Cerebellar nuclear complex (tissue), 1 donor: ENCODE results near the gene PLD6.

ENCODE experiments used
- DNase-seq, 2 experiments: peaks; one replicate each; lab custom pipeline; 2025; lab: John Stamatoyannopoulos, UW

PLD6 gene

DNA sequence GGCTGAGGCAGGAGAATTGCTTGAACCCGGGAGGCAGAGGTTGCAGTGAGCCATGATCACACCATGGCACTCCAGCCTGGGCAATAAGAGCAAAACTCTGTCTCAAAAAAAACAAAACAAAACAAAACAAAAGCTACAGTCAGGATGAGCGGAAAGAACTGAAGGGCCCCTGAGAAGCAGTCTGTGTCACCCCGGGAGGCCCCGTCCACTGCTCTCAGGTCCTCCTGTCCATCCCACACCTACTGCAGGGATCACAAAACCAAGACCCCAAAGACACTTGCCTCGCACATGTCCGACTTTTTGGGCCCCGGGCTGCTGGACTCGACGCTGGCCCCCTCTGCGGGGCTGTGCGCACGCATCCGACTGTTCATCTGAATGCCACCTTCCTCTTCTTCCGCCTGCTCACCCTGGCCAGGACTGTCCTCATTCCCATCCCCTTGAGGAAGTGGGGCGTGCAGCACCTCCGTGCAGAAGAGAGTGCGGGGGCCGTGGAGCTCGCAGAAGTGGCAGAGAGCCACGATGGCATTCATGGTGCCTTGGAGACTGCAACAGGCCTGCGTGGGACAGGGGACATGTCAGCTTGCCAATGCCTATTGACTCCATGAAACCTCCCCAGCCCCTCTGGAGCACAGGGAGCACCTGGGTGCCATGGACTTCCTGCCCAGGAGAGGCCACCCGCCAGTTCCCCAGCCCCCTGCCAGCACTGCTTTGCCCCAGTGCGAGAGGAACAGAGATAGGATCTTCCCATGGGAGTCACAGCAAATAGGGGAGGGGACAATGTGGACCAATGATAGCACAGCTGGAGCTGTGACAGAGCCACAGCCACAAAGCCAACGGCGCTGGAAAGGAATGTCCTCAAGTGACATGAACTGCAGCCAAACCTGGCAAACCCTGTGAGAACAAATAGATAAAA lies 21.7 kb upstream of the PLD6 start:
- no peak for DNase-seq

DNA sequence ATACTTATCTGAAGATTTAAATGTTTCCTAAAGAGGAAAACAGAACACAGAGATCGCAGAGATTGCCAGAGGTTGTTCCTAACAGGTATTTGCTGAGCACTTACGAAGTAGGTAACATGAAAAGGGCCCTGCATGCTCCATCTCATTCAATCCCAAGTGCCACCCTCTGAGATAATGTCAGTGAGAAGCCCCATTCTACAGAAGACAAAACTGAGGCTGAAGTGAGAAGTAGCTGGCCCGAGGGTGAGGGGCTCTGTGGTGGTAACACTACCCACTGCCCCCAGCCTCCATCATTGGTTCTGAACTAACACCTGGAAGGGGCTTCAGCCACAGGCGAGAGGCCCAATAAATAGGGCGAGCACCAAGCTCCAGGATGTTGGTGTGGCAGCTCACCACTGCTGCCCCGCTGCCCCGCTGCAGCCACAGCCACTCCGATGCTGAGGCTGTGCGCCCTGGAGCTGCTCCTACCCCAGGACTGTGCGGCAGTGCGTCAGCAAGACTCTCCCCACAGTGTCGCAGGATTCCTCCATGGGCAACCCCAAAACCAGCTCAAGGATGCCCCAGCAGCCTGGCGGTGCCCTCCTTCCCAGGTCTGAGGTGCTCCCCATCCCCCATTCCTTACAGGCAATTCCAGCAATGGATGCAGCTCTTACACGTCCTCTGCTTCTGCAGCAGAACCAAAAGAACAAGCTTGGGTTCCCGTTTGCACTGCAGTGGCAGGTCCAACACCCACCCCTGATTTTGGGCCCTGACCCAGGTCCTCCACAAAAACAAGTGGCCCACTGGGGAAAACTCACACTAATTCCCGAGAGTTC lies 20.5 kb upstream of the PLD6 start:
- DNase-seq: no peak

DNA sequence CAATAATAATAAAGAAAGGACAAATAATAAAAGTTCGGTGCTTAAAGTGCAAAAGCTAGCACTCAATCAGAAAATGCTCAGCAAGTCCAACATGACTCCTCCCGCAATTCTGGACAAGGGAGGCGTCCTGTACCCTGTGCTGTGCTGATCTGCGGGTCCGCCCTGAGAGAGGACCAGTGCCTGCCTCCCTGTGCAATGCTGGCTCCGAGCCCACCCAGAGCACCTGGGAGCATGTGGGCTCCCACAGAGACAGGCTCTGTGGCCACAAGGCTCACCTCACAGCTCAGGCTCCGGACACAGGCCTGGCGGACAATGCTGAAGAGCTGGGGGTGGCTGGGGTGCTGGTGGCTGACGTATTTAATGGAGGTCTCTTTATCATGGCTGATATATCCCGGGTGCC lies 19.8 kb upstream of the PLD6 start:
- DNase-seq: no peak

DNA sequence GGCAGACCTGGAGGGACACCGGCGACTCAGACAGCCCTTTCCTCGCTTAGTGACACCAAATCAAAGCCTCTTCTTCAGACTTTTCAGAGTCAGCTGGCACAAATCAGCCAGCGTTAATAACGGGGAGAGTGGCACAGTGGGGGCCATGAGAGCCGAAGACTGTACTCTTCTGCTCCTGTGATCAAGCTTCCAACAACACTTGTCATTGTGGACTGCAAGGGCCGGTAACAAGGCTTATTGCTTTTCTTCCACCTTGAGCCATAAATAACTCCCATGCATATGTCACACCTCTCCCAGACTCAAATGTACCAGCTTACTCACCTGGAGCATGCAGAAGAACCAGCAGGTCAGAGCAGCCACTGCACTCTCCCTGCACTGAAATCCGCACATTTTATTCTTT lies 18.0 kb upstream of the PLD6 start:
- DNase-seq: peak in 1 of 2 experiments; percentile 9

DNA sequence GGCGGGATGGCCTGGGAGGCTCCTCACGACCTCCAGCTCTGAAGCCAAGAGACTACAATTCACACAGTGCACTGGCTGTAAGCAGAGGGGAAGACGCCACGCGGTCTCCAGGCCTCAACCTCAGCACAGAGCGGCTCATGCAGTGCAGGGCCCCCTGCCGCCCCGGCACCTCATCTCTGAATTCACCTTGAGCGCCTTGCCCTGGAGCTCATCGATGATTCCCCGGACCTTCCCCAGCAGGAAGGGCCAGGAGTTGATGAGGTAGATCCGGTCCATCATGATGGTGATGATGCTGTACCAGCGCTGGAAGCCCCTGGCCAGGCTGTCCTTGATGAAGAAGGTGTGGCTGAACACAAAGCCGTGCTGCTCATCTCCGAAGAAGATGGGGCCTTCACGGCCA lies 17.6 kb upstream of the PLD6 start:
- no peak for DNase-seq

DNA sequence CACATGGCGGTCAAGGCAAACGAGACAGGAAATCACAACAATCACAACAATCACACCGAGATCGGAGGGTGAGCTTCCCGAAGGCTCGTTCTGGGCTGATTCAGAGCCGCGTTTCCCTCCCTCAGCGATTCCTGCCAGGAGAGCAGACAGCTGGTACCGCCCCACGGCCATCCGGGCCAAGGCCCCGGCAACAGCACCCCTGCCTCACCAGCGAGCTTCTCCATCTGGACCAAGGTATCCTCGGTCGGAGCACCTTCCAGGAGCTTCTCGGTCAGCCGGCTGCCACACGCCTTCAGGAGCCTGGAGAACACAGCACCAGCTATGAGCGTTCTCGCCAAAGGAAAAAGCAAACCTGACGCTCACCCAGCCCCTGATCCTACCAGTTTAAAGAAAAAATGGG lies 15.2 kb upstream of the PLD6 start:
- peak in 1 of 2 experiments; percentile 37 for DNase-seq

DNA sequence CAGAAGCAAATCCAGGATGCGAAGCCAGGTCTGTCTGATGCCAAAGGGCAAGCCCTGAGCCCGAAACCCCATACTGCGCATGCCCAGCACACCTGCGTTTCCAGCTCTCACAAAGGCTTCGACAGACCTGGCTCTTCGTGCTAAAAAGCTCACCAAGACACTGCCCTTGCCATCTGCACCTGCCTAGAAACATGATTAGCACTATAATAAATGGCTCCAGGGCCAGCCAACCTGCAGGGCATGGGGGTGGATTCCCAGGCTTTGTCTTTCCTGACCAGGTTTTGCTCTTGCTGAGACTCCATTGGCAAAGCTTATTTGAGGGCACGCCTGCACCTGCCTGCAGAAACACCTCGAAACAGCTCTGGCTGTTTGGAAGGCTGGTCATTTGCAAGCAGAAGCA lies 14.4 kb upstream of the PLD6 start:
- DNase-seq: peak in 1 of 2 experiments; percentile 28

DNA sequence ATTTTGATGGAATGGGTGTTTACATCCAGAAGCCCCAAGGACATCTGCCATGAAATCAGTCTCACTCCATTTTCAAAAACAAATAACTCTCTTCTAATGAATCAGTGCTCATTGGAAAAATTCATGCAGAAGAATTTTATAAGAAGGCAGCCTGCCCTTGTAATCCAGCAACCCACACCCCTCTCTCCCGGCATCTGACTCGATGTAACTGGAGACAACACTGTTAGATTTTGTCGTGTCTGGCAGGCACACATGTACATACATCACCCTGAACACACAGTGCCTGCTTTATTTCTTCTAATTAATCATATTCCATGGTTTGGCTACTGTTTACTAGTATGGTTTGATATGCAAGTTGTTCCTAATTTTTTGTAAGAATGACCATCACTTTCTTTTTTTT lies 11.9 kb upstream of the PLD6 start:
- DNase-seq: no peak

DNA sequence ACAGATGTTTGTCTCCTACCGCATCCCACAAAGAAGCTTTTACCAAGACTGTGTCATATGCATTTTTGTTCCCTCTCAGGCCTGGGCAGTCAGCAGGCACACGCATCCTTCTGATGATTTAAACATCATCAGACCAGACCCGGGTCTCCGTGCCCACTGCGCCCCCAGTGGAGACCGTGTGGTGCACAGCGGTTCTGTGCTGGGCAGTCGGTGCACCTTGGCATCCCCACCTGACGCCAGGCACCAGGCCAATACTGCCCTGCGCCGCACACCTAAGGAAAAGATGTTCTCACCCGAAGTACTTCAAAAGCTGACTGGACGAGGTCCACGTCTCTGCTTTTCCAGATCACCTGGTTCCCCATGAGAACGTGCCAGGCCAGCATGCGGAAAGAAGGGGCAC lies 10.6 kb upstream of the PLD6 start:
- DNase-seq: peak in 1 of 2 experiments; percentile 6

DNA sequence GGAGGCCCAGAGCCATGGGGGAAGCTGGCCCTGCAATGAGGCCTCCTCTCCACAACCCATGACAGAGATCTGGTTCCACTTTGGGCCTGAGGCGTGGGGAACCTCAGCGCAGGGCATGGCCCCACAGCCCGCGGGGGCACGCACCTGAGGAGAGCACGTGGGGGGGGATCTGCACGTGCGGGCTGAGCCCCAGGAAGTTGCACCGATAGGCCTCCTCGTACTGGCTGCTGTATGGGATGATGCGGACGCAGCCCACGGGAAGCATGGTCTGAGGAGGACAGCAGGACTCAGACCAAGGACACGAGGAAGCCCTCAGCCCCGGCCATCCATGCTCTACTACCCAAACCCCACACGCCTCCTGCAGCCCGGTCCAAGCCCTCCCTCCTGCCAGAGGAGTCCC lies 10.1 kb upstream of the PLD6 start:
- no peak for DNase-seq

DNA sequence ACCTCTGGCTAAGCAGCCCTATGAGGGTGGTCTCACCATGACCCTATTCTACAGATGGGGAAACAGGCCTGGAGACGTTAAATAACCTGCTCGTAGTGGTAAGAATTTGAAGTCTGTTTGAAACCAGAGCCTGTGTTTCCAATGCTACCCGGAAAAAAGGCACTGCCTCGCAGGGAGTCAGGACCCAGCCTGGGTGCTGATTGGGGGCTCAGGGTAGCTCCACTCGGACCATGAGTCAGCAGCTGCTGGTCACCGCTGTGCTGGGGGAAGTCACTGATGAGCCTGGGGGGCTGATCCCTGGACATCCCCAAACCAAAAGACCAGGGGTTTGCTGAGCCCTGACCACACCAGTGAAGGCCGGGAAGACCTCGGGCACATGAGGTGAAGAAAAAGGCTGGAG lies 9.4 kb upstream of the PLD6 start:
- no peak for DNase-seq

DNA sequence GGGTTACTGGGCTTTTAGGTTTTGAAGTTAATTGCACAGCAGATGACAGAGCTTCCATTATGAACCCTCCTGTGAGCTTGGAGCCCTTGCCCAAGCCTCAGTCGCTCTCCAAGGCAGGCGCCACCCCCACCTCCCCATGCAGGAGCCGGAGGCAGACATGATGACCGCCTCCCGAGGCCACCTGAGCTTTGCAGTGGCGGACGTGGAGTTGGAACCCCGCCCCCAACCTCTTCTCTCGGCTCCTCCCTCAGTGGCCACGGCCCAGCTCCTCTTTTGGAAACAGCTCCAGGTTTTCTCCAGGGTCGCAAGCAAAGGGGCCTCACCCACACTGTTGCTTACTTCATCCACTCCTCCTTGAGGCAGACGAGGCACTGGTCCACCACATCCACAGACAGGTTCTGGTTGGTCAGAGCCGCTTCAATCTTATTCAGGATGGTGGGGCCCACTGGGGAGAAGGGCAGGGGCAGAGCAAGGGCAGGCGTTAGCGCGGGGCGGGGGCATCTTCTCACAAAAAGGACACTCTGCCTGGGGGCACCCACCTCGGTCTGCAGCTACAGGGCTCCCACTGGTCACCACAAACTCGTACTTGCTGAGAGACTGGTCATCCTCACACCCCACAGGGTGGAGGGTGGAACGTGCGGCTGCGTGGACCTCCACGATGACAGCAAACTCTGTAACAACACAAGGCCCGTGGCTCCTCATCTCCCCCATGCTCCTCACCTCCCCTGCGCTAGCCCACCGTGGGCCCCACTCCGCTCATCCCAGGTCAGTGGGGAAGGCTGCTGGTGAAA lies 8.7 kb upstream of the PLD6 start:
- no peak for DNase-seq

DNA sequence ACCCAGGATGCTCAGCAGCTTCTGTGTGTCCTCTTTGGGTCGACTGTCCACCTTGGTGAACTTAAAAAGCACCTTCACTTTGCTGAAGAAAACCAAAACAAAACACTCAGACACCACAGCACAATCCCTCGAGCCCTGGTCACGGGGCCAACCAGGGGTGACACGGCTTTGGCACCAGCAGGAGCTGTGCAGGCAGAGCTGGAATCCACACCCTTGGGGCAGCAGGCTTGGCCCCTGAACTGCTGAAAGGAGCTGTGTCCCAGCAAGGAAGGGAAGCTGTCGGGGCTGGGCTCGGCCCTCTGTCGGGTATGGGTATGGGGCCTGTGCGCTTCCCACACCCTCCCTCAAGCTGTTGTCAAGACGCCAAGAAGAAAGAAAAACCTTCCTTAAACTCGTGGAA lies 7.6 kb upstream of the PLD6 start:
- DNase-seq: no peak

DNA sequence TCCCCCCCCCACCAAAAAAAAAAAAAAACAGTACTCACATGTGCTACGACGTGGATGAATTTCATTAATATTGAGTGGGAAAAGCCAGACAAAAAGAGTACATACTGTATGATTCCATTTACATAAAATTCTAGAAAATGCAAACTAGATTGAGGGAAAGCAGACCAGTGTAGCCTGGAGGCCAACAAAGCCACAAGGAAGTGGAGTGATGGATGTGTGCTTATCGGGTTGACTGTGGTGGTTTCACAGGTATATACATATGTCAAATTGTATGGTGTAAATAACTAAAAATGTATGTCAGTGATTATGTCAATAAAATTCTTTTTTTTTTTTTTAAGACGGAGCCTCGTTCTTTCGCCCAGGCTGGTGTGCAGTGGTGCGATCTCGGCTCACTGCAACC lies 1.9 kb upstream of the PLD6 start:
- no peak for DNase-seq

DNA sequence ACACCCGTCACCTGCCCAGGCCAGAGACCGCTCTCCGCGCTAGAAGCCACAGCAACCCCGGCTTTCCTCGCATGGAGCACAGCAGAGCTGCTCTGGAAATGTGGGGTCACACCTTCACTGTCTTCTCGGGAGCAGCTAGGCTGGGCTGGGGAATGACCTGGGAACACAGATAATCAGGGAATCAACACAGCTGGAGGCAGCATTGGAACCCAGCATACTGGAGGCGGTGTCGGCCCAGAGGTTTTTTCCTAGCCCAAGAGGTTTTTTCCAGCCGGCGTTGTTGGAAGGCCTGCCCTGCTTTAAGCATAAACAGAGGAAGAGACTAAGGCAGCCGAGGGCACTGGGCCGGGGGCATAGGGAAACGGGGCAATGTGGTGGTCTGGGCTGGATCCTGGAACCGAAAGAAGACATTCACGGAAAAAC lies 791 bp upstream of the PLD6 start:
- no peak for DNase-seq

DNA sequence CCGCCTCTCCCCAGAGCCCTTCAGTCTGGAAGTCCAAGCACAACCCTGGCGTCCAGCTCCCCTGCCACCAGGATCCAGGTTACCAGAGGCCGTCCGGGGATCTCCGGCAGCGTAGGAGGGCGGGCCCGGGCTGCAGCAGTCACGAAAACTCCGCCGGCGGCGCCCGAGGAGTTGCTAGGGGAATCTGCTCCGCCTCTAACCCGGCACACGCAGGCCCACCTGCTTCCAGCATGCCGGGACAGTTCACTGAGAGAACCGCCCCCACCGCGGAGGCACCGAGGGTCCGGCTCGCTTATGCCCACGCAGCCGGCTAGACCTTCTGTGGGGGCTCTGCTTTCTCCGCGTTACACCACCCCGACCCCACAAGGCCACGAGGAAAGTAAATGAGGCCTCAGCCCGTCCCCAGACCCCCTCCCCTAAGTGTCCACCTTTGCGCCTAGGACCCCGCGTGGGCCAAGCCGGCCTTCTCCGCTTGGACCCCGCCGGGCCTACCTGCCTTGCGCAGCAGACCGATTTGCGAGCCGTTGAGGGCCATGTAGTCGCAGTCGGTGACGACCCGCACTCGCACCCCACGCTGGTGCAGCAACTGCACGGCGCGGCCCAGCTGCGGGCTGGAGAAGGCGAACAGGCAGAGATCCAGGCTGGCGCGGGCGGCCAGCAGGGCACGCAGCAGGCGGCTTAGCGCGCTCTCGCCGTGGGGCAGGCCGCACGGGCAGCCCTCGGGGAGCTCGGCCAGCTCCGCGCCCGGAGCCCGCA lies 587 bp downstream of the PLD6 start:
- DNase-seq: no peak

DNA sequence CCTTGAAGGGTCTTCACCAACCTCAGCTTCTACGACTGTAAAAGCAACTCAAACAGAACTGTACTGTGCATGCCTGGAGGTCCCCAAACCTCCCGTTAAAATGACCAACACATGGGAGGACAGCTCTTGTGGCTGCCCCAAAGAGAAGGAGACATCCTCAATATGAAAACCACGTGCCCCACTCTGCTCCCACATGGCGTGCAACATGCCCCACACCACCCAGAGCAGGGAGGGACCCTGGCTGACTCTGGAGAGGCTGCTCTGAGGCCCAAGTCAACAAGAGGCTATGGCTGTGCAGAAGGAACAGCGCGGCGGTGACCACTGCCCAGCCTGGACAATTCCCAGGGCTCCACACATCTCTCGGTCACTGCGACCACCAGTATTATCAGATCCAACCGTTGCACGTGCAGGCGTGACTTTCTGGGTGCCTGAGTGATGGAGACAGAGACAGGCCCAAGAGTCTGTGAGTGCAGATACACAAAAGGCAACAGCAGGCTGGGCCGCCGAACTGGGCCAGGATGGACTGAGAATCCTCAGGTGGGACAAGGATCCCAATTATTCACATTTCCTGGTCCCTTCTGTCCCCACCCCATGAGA lies 1.4 kb downstream of the PLD6 start:
- no peak for DNase-seq

DNA sequence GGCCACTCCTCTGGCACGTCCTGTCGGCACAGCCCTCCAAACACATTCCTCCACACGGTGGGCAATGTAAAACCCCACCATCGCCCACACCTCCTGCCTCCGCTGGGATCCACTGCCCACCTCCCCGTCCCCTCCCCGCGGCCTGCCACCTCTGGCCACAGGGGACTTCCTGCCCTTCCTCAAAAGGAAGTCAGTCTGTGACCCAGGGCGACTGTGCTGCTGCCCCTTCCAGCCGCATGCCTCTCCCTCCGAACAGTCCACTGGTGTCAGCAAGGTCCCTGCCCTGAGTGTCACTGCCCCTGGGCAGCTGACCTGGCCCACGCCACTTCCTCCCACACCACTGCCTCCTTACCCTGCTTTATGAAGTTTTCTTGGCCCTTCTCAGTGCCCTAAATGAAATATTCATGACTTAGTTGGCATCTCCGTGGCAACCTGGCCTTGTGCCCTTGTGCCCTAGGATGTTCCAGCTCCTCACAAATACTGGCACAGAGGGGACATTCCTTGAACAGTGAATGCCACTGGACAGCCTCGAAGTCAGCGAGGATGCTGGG lies 2.0 kb downstream of the PLD6 start:
- no peak for DNase-seq

DNA sequence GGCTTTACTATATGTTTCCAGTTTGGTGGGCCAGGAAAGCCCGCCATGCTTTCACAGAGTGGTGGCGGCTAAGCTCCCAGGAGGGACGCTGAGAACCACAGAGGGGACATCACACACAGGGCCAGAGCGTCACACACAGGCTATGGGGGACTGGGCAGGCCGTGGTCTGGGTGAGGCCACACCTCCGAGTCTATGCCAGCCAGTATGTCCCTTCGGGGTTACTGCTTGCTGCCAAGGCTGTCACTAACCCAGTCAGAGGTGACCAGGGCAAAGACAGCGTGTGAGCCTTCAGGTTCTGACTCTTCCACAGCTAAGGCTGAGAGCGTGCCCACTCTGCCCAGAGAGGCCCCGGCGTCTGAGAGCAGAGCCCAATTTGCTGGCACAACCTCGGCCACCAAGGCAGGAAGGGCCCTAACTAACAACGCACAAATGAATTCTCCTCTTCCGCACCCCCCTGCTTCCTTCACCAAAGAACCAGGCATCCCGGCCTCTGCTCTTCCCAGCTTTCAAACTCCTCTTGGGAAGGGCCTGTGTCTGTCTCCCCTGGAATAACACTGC lies 2.9 kb downstream of the PLD6 start:
- DNase-seq: no peak

DNA sequence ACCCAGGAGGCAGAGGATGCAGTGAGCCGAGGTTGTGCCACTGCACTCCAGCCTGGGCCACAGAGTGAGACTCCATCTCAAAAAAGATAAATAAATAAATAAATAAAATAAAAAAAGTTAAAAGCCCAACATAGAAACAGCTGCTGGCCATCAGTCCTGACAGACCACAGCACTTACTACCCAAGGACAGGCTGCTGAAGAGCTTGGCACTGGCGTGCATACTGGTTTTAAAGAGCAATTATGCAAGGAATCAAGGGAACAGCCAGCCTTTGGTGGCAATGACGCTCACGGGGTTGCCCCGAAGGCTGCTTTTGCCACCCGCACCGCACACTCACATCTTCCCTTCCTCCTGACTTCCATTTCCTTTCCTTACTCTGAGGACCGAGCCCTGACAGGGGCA lies 4.2 kb downstream of the PLD6 start:
- DNase-seq: no peak

DNA sequence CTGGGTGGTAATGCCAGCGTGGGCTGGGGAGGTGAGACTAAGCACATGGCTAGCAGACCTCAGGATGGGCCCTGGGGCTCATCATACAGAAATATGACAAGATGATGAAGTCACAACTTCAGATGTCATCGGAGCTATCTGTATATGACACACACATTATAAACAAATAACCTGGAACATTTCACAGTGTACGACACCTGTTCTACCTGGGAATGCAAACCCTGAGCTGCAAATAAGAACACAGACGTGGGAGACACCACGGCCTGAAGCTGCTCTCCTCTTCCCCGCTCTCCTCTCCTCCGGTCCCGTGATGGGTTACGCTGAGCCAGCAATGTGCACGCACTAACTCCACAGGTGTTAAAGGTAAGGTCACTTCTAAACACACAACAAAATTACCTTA lies 4.9 kb downstream of the PLD6 start:
- no peak for DNase-seq
